H9 (cell line): ENCODE results near the gene MAML3. TPM values are rescaled to one million over a fixed set of nuclear protein-coding genes. Genes with fewer than 3 reads are reported as not detected.

ENCODE experiments used
- DNase-seq: peaks from one replicate; pipeline ENCODE4 v3.0.0-alpha.2; 2017
- H2AFZ ChIP-seq: one replicate; pipeline ENCODE4 v1.6.1; 2013; ENCODE audit warnings: mild to moderate bottlenecking, low read length, control low read depth, moderate library complexity
- H2AK5ac ChIP-seq: 2 replicates; pipeline ENCODE4 v1.6.1; 2013; ENCODE audit warnings: low read length, control low read depth, mixed read lengths; ENCODE audit not compliant: insufficient read length
- H2BK120ac ChIP-seq: one replicate; pipeline ENCODE4 v1.6.1; 2013; ENCODE audit warnings: low read depth, mild to moderate bottlenecking, low read length, control low read depth, inconsistent platforms; ENCODE audit not compliant: poor library complexity, severe bottlenecking
- H2BK12ac ChIP-seq: 2 replicates; pipeline ENCODE4 v1.6.1; 2013; ENCODE audit warnings: low read length, control low read depth, mixed read lengths, low read depth; ENCODE audit not compliant: insufficient read length
- H2BK15ac ChIP-seq: 2 replicates; pipeline ENCODE4 v1.6.1; 2013; ENCODE audit warnings: low read depth, low read length, control low read depth
- H2BK20ac ChIP-seq: one replicate; pipeline ENCODE4 v1.6.1; 2013; ENCODE audit warnings: low read depth, mild to moderate bottlenecking, low read length, control low read depth, inconsistent platforms; ENCODE audit not compliant: poor library complexity, severe bottlenecking
- H2BK5ac ChIP-seq: 2 replicates; pipeline ENCODE4 v1.6.1; 2013; ENCODE audit warnings: low read length, control low read depth, mixed read lengths; ENCODE audit not compliant: insufficient read length
- H3K14ac ChIP-seq: 2 replicates; pipeline ENCODE4 v1.6.1; 2013; ENCODE audit warnings: low read length, control low read depth; ENCODE audit not compliant: insufficient read depth
- H3K18ac ChIP-seq: 2 replicates; pipeline ENCODE4 v1.6.1; 2013; ENCODE audit warnings: low read depth, mild to moderate bottlenecking, mixed read lengths, low read length, control low read depth; ENCODE audit not compliant: insufficient read length
- H3K23ac ChIP-seq: 2 replicates; pipeline ENCODE4 v1.6.1; 2013; ENCODE audit warnings: low read length, control low read depth, mixed read lengths, low read depth; ENCODE audit not compliant: insufficient read length
- H3K23me2 ChIP-seq: 2 replicates; pipeline ENCODE4 v1.6.1; 2013; ENCODE audit warnings: low read depth, mild to moderate bottlenecking, mixed read lengths, low read length, control low read depth; ENCODE audit not compliant: insufficient read length, poor library complexity, severe bottlenecking
- H3K27ac ChIP-seq: 2 replicates; pipeline ENCODE4 v1.5.1; 2013; ENCODE audit warnings: low read length, control low read depth, mixed read lengths, low read depth; ENCODE audit not compliant: insufficient read length
- H3K27me3 ChIP-seq: 2 replicates; pipeline ENCODE4 v1.6.1; 2013; ENCODE audit warnings: low read length, control low read depth, inconsistent platforms; ENCODE audit not compliant: insufficient read depth
- H3K4ac ChIP-seq: 2 replicates; pipeline ENCODE4 v1.6.1; 2013; ENCODE audit warnings: low read depth, mild to moderate bottlenecking, control low read depth, inconsistent platforms, low read length, moderate library complexity
- H3K4me1 ChIP-seq: 2 replicates; pipeline ENCODE4 v1.6.1; 2013; ENCODE audit warnings: low read length, control low read depth, inconsistent platforms; ENCODE audit not compliant: insufficient read depth
- H3K4me2 ChIP-seq: 2 replicates; pipeline ENCODE4 v1.6.1; 2013; ENCODE audit warnings: low read length, control low read depth, mixed read lengths; ENCODE audit not compliant: insufficient read length, insufficient read depth
- H3K56ac ChIP-seq: 2 replicates; pipeline ENCODE4 v1.6.1; 2013; ENCODE audit warnings: low read depth, mild to moderate bottlenecking, mixed read lengths, low read length, control low read depth; ENCODE audit not compliant: insufficient read length
- H3K79me1 ChIP-seq: 2 replicates; pipeline ENCODE4 v1.6.1; 2013; ENCODE audit warnings: low read depth, mild to moderate bottlenecking, moderate library complexity, low read length, control low read depth, inconsistent platforms; ENCODE audit not compliant: insufficient read depth, poor library complexity, severe bottlenecking
- H3K79me2 ChIP-seq: 2 replicates; pipeline ENCODE4 v1.6.1; 2013; ENCODE audit warnings: low read length, control low read depth, inconsistent platforms; ENCODE audit not compliant: insufficient read depth
- H3K9ac ChIP-seq: 2 replicates; pipeline ENCODE4 v1.6.1; 2013; ENCODE audit warnings: low read length, control low read depth, mixed read lengths; ENCODE audit not compliant: insufficient read length; ENCODE audit errors: extremely low read depth
- H3K9me3 ChIP-seq: one replicate; pipeline ENCODE4 v1.6.1; 2013; ENCODE audit warnings: low read depth, low read length, inconsistent platforms; ENCODE audit not compliant: control insufficient read depth
- H3T11ph ChIP-seq: one replicate; pipeline ENCODE4 v1.6.1; 2013; ENCODE audit warnings: mild to moderate bottlenecking, low read length, control low read depth, inconsistent platforms
- H4K20me1 ChIP-seq: one replicate; pipeline ENCODE4 v1.6.1; 2013; ENCODE audit not compliant: control insufficient read depth, insufficient read length, insufficient read depth
- H4K5ac ChIP-seq: 2 replicates; pipeline ENCODE4 v1.6.1; 2013; ENCODE audit warnings: low read depth, mild to moderate bottlenecking, mixed read lengths, low read length, control low read depth; ENCODE audit not compliant: insufficient read length
- H4K8ac ChIP-seq: replicated peaks from 2 replicates; pipeline ENCODE4 v1.6.1; 2013; ENCODE audit warnings: low read length, control low read depth, mixed read lengths, low read depth; ENCODE audit not compliant: insufficient read length
- H4K91ac ChIP-seq: 2 replicates; pipeline ENCODE4 v1.6.1; 2013; ENCODE audit warnings: low read depth, mild to moderate bottlenecking, moderate library complexity, mixed read lengths, low read length, control low read depth; ENCODE audit not compliant: insufficient read length
- H3K27ac Mint-ChIP-seq, 3 experiments: 2 replicates in 2 of 3; 3 replicates in 1 of 3; pipeline ENCODE4 v1.8.0; 2020 to 2021; ENCODE audit warnings: mixed read lengths in 3 of 3, mild to moderate bottlenecking in 1 of 3, moderate library complexity in 1 of 3
- H3K27me3 Mint-ChIP-seq: 2 replicates; pipeline ENCODE4 v1.8.0; 2021; ENCODE audit warnings: low read depth, mild to moderate bottlenecking, moderate library complexity, mixed read lengths
- H3K36me3 Mint-ChIP-seq, 3 experiments: 2 replicates in 2 of 3; 3 replicates in 1 of 3; pipeline ENCODE4 v1.8.0; 2020 to 2021; ENCODE audit warnings: low read depth in 3 of 3, mixed read lengths in 3 of 3; ENCODE audit not compliant: insufficient read depth in 1 of 3
- H3K4me1 Mint-ChIP-seq, 2 experiments: 2 replicates each; pipeline ENCODE4 v1.8.0; 2020; ENCODE audit warnings: mixed read lengths in 2 of 2
- H3K4me3 Mint-ChIP-seq, 2 experiments: 2 replicates in 1 of 2; 3 replicates in 1 of 2; pipeline ENCODE4 v1.8.0; 2020 to 2021; ENCODE audit warnings: mild to moderate bottlenecking in 2 of 2, mixed read lengths in 2 of 2, moderate library complexity in 1 of 2
- H3K9me3 Mint-ChIP-seq, 2 experiments: 2 replicates in 1 of 2; 3 replicates in 1 of 2; pipeline ENCODE4 v1.8.0; 2020; ENCODE audit warnings: mild to moderate bottlenecking in 2 of 2, mixed read lengths in 2 of 2, moderate library complexity in 1 of 2
- WGBS: extraction: QIAGEN DNeasy Blood & Tissue Kit; methylation state at CpG from one replicate; pipeline ENCODE4 v1.1.7; 2013; ENCODE audit warnings: missing lambda C conversion rate, low lambda C conversion rate, mixed read lengths; ENCODE audit not compliant: insufficient read length; ENCODE audit errors: extremely low coverage; 5-methylcytosine and 5-hydroxymethylcytosine counted together
- total RNA-seq: library from RNA; stranded (reverse); gene quantifications from 2 replicates; pipeline ENCODE4 v1.2.1, GENCODE V29; 2021
- TF ChIP-seq, protein P1 (sequence below): fragments of 200-600 bp; sonication (generic); conservative IDR thresholded peaks from 3 replicates; pipeline ENCODE4 v1.8.0; 2021; ENCODE audit warnings: antibody characterized with exemption, mild to moderate bottlenecking

The MAML3 gene
- total RNA-seq, 1 experiment from 2014 or later = 3.9 TPM

- Histone ChIP-seq H3K14ac (no peak overlapping the region), H3K9me3 (no peaks in the 10 kb centered on the region), H3K79me1 (no peaks in the 10 kb centered on the region), H3K4me1 (peaks cover 20% of the 10 kb centered on the region; the same call in 1 of the 2 replicates), H4K91ac (no peak overlapping the region), H3K4ac (no peak overlapping the region), H2BK20ac (no peak overlapping the region), H4K20me1 (no peaks in the 10 kb centered on the region), H3K27me3 (no peaks in the 10 kb centered on the region; the same call in 1 of the 2 replicates), H2BK15ac (no peak overlapping the region), H4K5ac (no peak overlapping the region), H3K9ac (no peak overlapping the region), H3K23ac (no peak overlapping the region), H3K79me2 (no peaks in the 10 kb centered on the region), H2BK120ac (no peak overlapping the region), H3K4me2 (no peak overlapping the region), H2BK5ac (no peak overlapping the region), H2AK5ac (no peak overlapping the region), H3K27ac (no peak overlapping the region), H3K56ac (no peak overlapping the region), H3K18ac (no peak overlapping the region), H3K23me2 (peaks cover 4% of the 10 kb centered on the region), H4K8ac (no peak overlapping the region), H2AFZ (no peak overlapping the region), H2BK12ac (no peak overlapping the region), H3T11ph (no peak overlapping the region)
- Mint-ChIP-seq H3K9me3 (peaks cover 6 to 11% of the 10 kb centered on the region in 2 experiments; a peak in 4 of 5 replicates), H3K4me3 (no peak overlapping the region), H3K27ac (no peak overlapping the region), H3K36me3 (peaks cover 4 to 14% (median 11%) of the 10 kb centered on the region in 3 experiments; a peak in 6 of 7 replicates), H3K27me3 (no peaks in the 10 kb centered on the region; the same call in 1 of the 2 replicates), H3K4me1 (peaks cover 63% of the 10 kb centered on the region in 2 experiments)
- WGBS = no CpG with 5 or more reads among the region's 4 CpGs
- DNase-seq = no peak
- TF ChIP-seq, protein P1, sequence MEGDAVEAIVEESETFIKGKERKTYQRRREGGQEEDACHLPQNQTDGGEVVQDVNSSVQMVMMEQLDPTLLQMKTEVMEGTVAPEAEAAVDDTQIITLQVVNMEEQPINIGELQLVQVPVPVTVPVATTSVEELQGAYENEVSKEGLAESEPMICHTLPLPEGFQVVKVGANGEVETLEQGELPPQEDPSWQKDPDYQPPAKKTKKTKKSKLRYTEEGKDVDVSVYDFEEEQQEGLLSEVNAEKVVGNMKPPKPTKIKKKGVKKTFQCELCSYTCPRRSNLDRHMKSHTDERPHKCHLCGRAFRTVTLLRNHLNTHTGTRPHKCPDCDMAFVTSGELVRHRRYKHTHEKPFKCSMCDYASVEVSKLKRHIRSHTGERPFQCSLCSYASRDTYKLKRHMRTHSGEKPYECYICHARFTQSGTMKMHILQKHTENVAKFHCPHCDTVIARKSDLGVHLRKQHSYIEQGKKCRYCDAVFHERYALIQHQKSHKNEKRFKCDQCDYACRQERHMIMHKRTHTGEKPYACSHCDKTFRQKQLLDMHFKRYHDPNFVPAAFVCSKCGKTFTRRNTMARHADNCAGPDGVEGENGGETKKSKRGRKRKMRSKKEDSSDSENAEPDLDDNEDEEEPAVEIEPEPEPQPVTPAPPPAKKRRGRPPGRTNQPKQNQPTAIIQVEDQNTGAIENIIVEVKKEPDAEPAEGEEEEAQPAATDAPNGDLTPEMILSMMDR = no peak
Measured at GRCh38 chr4:139822391-139822790, 331.6 kb downstream of the MAML3 start.
